Keratinocyte (primary cell): ENCODE results near the gene AHSP.

Experiments
- CTCF ChIP-seq, 3 experiments: IDR thresholded peaks in 1 of 3; conservative IDR thresholded peaks in 1 of 3; optimal IDR thresholded peaks in 1 of 3; 2 replicates in 2 of 3; 3 replicates in 1 of 3; pipeline versions ENCODE3 to v1.5.1; 2011; ENCODE audit warnings: low read length in 3 of 3, mild to moderate bottlenecking in 3 of 3, moderate library complexity in 2 of 3, control low read depth in 1 of 3, inconsistent platforms in 1 of 3; ENCODE audit not compliant: insufficient read depth in 2 of 3; ENCODE audit errors: extremely low read depth in 1 of 3
- EZH2 ChIP-seq: IDR thresholded peaks from one replicate; pipeline ENCODE4 v1.6.1; 2012; ENCODE audit warnings: inconsistent platforms, mild to moderate bottlenecking, low read length, moderate library complexity

- TF ChIP-seq CTCF (optimal IDR thresholded peaks at IDR 0.05 in 1 of 3, IDR thresholded peaks at IDR 0.05 in 1 of 3, conservative IDR thresholded peaks at IDR 0.05 in 1 of 3; ENCODE audit: extremely low read depth in 1 of 3, insufficient read depth in 2 of 3, low read length in 3 of 3) (no peak), EZH2 (no peak)
Measured at GRCh38 chr16:31519759-31520431, 7.8 kb upstream of the AHSP start.
